ENCODE results near the gene IGFBP7. TPM values are rescaled to one million over a fixed set of nuclear protein-coding genes. Genes with fewer than 3 reads are reported as not detected.

IGFBP7 gene
- total and polyA plus RNA-seq, 2 donors from 2014 or later: 1,703 to 2,157 TPM

DNA sequence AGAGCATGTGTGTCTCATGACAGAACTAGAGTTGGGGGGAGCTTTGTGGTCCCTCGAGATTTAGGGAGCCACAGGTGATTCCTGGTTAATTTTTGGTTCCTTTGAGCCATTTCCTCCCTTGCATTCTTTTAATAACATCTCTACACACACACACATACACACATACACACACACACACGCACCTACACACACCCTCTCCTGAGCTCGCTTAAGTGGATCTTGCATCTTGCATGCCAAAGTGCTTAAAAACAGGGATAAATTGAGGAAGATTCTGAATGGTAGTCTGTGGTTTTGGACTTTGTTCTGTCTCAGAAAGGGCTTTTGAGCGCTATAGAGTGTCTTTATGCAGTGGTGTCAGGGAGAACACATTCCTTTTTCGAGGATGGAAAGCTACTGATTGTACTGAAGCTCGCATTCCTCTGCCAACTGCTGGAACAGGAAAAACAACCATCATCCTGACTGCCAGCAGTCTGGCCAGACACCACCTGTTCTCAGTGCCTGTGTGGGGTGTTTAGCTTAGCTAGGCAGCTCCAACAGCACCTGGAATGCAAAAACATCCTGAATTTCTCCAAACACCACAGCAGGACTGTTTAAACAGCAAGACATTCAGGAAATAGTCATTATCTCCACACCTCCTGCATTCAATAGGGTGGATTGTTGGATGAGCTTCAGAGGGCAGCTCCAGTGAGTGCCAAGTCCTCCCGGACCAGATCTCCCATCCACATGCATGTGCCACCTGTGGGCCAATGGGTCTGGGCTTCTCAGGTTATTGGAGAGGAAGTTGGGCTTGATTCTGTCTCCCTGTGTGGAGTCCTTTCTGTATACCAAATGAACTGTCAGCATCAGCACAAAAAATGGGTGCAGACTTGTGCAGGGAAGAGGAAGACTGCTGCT lies 21.9 kb upstream of the IGFBP7 start:
- H3K9me3 ChIP-seq (ENCODE audit: control insufficient read depth in 2 of 3, insufficient read depth in 1 of 3, low read length in 3 of 3): no peaks in the 10 kb centered on the region
- DNase-seq: peak in 3 of 5 donors; percentile 47 to 73 (median 71)
- intact Hi-C loops (cut with DNase I): no loop called here
- no peak overlapping the region for H3K9ac ChIP-seq (ENCODE audit: low read length in 3 of 3)
- H3K27ac ChIP-seq (ENCODE audit: low read depth in 2 of 2, low read length in 2 of 2): no peak overlapping the region
- no peak for FAIRE-seq
- no peaks in the 10 kb centered on the region for H3K36me3 ChIP-seq (ENCODE audit: control insufficient read depth in 2 of 3, insufficient read depth in 3 of 3, low read length in 3 of 3)
- H3K27me3 ChIP-seq (ENCODE audit: control insufficient read depth, insufficient read depth, low read length): no peaks in the 10 kb centered on the region
- TF ChIP-seq, protein P1, sequence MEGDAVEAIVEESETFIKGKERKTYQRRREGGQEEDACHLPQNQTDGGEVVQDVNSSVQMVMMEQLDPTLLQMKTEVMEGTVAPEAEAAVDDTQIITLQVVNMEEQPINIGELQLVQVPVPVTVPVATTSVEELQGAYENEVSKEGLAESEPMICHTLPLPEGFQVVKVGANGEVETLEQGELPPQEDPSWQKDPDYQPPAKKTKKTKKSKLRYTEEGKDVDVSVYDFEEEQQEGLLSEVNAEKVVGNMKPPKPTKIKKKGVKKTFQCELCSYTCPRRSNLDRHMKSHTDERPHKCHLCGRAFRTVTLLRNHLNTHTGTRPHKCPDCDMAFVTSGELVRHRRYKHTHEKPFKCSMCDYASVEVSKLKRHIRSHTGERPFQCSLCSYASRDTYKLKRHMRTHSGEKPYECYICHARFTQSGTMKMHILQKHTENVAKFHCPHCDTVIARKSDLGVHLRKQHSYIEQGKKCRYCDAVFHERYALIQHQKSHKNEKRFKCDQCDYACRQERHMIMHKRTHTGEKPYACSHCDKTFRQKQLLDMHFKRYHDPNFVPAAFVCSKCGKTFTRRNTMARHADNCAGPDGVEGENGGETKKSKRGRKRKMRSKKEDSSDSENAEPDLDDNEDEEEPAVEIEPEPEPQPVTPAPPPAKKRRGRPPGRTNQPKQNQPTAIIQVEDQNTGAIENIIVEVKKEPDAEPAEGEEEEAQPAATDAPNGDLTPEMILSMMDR (IDR thresholded peaks at IDR 0.05; ENCODE audit: borderline replicate concordance, extremely low read depth, insufficient read depth): no peak
- peaks cover 0 to 9% (median 7%) of the 10 kb centered on the region in 3 donors for H3K4me1 ChIP-seq (ENCODE audit: control insufficient read depth in 2 of 3, insufficient read depth in 2 of 3, low read depth in 1 of 3, low read length in 3 of 3)
- H3K4me3 ChIP-seq (ENCODE audit: low read length in 3 of 3): no peak overlapping the region

DNA sequence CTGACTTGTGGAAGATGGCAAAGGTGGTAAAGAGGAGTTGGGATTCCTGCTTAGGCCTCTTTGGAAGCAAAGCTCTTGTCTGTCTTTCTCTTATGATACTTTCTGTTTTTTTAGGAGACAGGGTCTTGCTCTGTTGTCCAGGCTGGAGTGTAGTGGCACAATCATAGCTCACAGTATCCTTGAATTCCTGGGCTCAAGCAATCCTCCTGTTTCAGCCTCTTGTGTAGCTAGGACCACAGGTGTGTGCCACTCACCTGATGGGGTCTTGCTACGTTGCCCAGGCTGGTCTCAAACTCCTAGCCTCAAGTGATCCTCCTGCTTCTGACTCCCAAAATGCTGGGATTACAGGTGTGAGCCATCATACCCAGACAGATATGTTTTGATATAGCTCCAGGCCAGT lies 19.3 kb upstream of the IGFBP7 start:
- Histone ChIP-seq H3K27me3 (ENCODE audit: control insufficient read depth, insufficient read depth, low read length) (no peaks in the 10 kb centered on the region), H3K36me3 (ENCODE audit: control insufficient read depth in 2 of 3, insufficient read depth in 3 of 3, low read length in 3 of 3) (no peaks in the 10 kb centered on the region), H3K4me1 (ENCODE audit: control insufficient read depth in 2 of 3, insufficient read depth in 2 of 3, low read depth in 1 of 3, low read length in 3 of 3) (peaks cover 0 to 9% (median 7%) of the 10 kb centered on the region in 3 donors), H3K27ac (ENCODE audit: low read depth in 2 of 2, low read length in 2 of 2) (no peak overlapping the region), H3K9ac (ENCODE audit: low read length in 3 of 3) (no peak overlapping the region), H3K9me3 (ENCODE audit: control insufficient read depth in 2 of 3, insufficient read depth in 1 of 3, low read length in 3 of 3) (no peaks in the 10 kb centered on the region), H3K4me3 (ENCODE audit: low read length in 3 of 3) (no peak overlapping the region)
- intact Hi-C loops (cut with DNase I): no loop called here
- DNase-seq: no peak
- TF ChIP-seq, protein P1 (IDR thresholded peaks at IDR 0.05; ENCODE audit: borderline replicate concordance, extremely low read depth, insufficient read depth): no peak
- FAIRE-seq: no peak

DNA sequence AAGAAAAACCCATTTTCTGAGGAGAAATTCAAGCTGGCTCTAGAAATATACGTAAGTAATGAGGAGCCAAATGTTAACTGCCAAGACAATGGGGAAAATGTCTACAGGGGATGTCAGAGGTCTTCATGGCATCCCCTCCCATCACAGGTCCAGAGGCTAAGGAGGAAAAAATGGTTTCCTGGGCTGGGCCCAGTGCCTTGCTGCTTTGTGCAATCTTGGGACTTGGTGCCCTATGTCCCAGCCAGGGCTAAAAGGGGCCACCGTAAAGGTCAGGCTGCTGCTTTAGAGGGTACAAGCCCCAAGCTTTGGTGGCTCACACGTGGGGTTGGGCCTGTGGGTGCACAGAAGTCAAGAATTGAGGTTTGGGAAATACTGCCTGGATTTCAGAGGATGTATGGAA lies 17.2 kb upstream of the IGFBP7 start:
- Histone ChIP-seq H3K27ac (ENCODE audit: low read depth in 2 of 2, low read length in 2 of 2) (no peak overlapping the region), H3K36me3 (ENCODE audit: control insufficient read depth in 2 of 3, insufficient read depth in 3 of 3, low read length in 3 of 3) (no peaks in the 10 kb centered on the region)
- TF ChIP-seq, protein P1 (IDR thresholded peaks at IDR 0.05; ENCODE audit: borderline replicate concordance, extremely low read depth, insufficient read depth): no peak

More for the DNA sequence above, 17.2 kb upstream of the IGFBP7 start:
- H3K4me1 ChIP-seq (ENCODE audit: control insufficient read depth in 2 of 3, insufficient read depth in 2 of 3, low read depth in 1 of 3, low read length in 3 of 3): peaks cover 0 to 6% (median 6%) of the 10 kb centered on the region in 3 donors
- intact Hi-C loops (cut with DNase I): no loop called here
- H3K27me3 ChIP-seq (ENCODE audit: control insufficient read depth, insufficient read depth, low read length): no peaks in the 10 kb centered on the region
- FAIRE-seq (no peak), DNase-seq (no peak)
- no peak overlapping the region for H3K9ac ChIP-seq (ENCODE audit: low read length in 3 of 3)
- H3K9me3 ChIP-seq (ENCODE audit: control insufficient read depth in 2 of 3, insufficient read depth in 1 of 3, low read length in 3 of 3): peaks cover 0 to 2% (median 0%) of the 10 kb centered on the region in 3 donors
- H3K4me3 ChIP-seq (ENCODE audit: low read length in 3 of 3): no peak overlapping the region

Measured in kidney (tissue), 14 donors.